Stimulated activated CD8-positive, alpha-beta memory T cell treated with anti-CD3 and anti-CD28 coated beads, Interleukin-7, amount 100 ng/mL, for 24 hours (primary cell): ENCODE measurements around the gene PRKCD.

ENCODE experiments used
- DNase-seq: peaks from one replicate; pipeline ENCODE4 v3.0.0-alpha.2; 2020; ENCODE audit warnings: low read depth

Gene PRKCD

GRCh38 chr3:53217175-53217574 is 56.2 kb downstream of the PRKCD start:
- DNase-seq: no peak

GRCh38 chr3:53218131-53218530 is 57.1 kb downstream of the PRKCD start:
- DNase-seq: no peak

GRCh38 chr3:53219895-53220483 is 59.0 kb downstream of the PRKCD start:
- DNase-seq: peak; percentile 68

- DNase-seq: no peak
These were observed 60.3 kb downstream of the PRKCD start for GRCh38 chr3:53221345-53221744.

- DNase-seq: no peak
These were observed 60.8 kb downstream of the PRKCD start for GRCh38 chr3:53221827-53222182.

GRCh38 chr3:53222183-53222901 is 61.3 kb downstream of the PRKCD start:
- DNase-seq: no peak

- DNase-seq: no peak
These were observed 62.0 kb downstream of the PRKCD start for GRCh38 chr3:53223025-53223424.

- DNase-seq: no peak
These were observed 62.5 kb downstream of the PRKCD start for GRCh38 chr3:53223541-53223966.

GRCh38 chr3:53224026-53224425 is 63.0 kb downstream of the PRKCD start:
- DNase-seq: no peak

GRCh38 chr3:53224536-53224935 is 63.5 kb downstream of the PRKCD start:
- DNase-seq: no peak

GRCh38 chr3:53225181-53225580 is 64.2 kb downstream of the PRKCD start:
- no peak for DNase-seq

GRCh38 chr3:53225651-53226050 is 64.6 kb downstream of the PRKCD start:
- DNase-seq: no peak

GRCh38 chr3:53226142-53226840 is 65.3 kb downstream of the PRKCD start:
- no peak for DNase-seq

GRCh38 chr3:53226841-53227407 is 65.9 kb downstream of the PRKCD start:
- DNase-seq: no peak

GRCh38 chr3:53227993-53228885 is 67.2 kb downstream of the PRKCD start:
- no peak for DNase-seq

- DNase-seq: no peak
These were observed 68.2 kb downstream of the PRKCD start for GRCh38 chr3:53229171-53229570.

GRCh38 chr3:53229606-53230005 is 68.6 kb downstream of the PRKCD start:
- DNase-seq: no peak

- no peak for DNase-seq
These were observed 69.1 kb downstream of the PRKCD start for GRCh38 chr3:53230041-53230621.

GRCh38 chr3:53230789-53231188 is 69.8 kb downstream of the PRKCD start:
- no peak for DNase-seq

- DNase-seq: no peak
These were observed 70.8 kb downstream of the PRKCD start for GRCh38 chr3:53231532-53232511.
